ENCODE results near the gene OTOF.

DNA sequence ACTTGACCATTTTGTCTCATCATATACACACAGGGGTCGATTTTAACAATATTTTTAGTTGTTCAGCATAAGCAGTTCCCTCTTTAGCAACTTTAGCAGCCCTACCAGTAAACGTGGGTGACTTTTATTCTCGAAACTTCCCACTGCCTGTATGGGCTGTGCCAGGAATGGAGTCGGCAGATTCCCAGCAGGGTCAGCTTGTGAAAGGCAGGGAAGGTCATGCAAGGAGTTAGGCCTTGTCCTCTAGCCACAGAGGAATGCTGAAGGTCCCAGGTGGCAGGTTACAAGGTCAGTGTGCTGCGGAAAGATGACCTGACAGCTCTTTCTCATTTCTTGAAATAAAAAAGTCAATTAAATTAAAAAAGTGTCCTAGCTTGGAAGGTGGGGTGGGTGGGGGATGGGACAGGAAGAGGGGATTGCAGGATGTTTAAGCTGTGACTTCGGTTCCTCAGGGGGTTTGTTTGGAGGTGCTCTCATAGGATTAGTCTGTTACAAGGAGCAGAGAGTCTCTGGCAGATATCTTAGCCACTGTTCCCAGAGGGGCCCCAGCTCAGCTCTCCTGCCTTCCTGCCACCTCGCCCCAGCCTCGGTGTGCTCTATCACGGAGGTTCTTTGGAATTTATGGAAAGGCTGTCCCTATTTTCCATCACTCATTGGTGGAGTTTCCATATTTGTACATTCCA, 54.8 kb downstream of the OTOF start:
- TF ChIP-seq, protein P1, sequence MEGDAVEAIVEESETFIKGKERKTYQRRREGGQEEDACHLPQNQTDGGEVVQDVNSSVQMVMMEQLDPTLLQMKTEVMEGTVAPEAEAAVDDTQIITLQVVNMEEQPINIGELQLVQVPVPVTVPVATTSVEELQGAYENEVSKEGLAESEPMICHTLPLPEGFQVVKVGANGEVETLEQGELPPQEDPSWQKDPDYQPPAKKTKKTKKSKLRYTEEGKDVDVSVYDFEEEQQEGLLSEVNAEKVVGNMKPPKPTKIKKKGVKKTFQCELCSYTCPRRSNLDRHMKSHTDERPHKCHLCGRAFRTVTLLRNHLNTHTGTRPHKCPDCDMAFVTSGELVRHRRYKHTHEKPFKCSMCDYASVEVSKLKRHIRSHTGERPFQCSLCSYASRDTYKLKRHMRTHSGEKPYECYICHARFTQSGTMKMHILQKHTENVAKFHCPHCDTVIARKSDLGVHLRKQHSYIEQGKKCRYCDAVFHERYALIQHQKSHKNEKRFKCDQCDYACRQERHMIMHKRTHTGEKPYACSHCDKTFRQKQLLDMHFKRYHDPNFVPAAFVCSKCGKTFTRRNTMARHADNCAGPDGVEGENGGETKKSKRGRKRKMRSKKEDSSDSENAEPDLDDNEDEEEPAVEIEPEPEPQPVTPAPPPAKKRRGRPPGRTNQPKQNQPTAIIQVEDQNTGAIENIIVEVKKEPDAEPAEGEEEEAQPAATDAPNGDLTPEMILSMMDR (IDR thresholded peaks at IDR 0.05): no peak
- no peak for TF ChIP-seq POLR2A (IDR thresholded peaks at IDR 0.05)
